Stromal cell of bone marrow (primary cell): ENCODE results near the gene IL23R.
"Not testable (repeated sequence)": the region's sequence is repeated elsewhere in the genome, so short reads cannot be mapped to it uniquely, and the experiment has no call there.

ENCODE experiments used
- DNase-seq: peaks from one replicate; pipeline ENCODE4 v3.0.0-alpha.2; 2012; ENCODE audit warnings: low read depth

IL23R gene

GRCh38 chr1:67192902-67193301, 26.6 kb downstream of the IL23R start:
- DNase-seq, result no peak

GRCh38 chr1:67193704-67194103, 27.4 kb downstream of the IL23R start:
- no peak for DNase-seq

DNA sequence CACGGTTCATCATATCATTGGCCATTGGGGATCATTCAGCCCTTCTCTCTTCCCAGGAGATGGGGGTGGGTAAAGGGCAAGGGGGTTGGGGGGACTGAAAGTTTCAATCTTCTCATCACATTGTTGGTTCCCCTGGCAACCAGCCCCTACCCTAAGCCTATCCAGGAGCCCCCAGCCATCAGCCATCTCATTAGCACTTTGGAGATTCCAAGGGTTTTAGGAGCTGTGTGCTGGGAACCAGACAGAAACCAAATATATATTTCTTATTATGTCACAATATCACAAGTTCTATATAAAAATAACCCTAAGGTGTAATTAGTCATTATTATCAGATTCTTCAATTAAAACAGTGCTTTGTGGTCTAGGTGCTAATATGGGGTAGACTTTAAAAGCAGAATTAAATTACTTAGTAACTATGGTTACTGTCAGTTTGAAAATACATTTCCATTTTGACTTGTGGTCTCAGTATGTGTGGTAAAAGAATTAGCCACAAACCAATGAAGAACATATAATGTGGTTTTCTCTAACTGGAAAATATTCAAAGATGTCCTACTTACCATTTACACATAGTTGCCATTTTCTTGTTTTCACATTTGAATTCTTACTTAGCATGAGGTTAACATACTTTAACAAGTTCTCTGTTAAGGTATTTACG, 28.1 kb downstream of the IL23R start:
- no peak for DNase-seq

- DNase-seq, result no peak
Observed at GRCh38 chr1:67200755-67201154, 34.5 kb downstream of the IL23R start.

DNA sequence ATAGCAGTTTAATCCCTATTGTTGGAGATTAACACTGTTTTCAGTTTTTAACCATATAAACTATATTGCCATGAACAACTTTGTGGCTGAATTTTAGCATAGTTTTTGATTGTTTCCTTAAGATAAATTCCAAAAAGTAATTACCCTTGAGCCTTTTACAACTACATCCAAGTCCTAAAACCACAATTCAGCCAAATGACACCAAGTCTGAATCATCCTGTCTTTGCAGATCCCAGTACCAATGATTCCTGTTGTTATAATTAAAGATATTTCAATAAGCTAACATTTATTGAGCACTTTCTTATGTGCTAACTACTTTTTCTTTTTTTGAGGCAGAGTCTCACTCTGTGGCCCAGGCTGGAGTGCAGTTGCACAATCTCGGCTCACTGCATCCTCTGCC, 35.6 kb downstream of the IL23R start:
- no peak for DNase-seq

GRCh38 chr1:67204298-67204980, 38.2 kb downstream of the IL23R start:
- DNase-seq, result no peak

- DNase-seq, result not testable (repeated sequence)
Observed at GRCh38 chr1:67207398-67207797, 41.1 kb downstream of the IL23R start.

DNA sequence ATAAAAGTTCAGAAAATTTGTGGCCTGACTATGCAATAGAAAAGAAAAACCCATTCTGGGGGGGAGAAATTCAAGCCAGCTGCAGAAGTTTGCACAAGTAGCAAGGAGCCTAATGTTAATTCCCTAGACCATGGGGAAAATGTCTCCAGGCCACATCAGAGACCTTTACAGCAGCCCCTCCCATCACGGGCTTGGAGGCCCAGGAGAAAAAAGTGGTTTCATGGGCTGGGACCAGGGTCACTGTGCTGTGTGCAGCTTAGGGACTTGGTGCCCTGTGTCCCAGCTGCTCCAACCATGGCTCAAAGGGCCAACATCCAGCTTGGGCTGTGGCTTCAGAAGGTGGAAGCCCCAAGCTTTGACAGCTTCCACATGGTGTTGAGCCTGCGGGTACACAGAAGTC, 42.0 kb downstream of the IL23R start:
- no peak for DNase-seq

GRCh38 chr1:67209521-67209920, 43.3 kb downstream of the IL23R start:
- DNase-seq, result no peak

DNA sequence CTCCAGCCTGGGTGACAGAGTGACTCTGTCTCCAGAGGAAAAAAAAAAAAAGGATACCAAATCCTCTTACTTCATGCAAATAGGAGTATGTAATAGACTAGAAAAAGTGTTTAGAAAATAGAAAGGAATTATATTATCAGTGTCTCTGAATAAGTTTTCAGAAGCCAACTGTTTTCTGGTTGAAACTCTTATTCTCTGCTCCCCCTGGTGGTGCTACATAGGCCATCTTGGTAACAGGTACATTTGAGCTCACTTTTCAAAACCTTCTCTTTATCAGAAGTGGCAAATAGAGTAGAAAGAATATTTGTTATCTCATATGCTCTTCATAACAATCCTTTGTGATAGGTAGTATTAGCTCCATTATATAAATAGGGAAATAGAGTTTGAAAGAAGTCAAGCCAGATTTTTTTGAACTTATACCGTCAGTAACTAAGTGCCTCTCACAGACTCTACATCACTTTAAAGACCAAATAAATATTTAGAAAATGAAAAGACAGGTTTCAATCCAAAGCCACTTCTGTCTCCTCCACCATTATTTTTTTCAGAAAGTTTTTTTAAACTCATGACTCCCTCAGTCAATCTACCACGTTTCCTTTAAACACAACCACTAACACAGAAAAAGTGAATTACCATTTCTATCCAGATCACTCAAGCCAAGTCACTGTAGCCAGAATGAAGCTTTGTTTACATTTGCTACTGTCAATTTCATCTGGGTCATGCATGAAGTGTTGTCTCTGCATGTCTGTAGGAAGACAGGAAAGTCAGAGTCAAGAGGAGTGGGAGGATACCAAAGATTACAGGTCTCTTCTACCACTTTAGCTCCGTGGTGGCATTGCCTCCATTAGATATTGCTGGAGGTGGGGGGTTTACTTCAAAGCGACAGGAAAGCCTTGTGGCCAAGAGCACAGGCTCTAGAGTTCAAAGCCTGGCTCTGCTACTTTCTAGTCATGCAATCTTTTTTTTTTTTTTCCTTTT, 45.6 kb downstream of the IL23R start:
- DNase-seq, result no peak

DNA sequence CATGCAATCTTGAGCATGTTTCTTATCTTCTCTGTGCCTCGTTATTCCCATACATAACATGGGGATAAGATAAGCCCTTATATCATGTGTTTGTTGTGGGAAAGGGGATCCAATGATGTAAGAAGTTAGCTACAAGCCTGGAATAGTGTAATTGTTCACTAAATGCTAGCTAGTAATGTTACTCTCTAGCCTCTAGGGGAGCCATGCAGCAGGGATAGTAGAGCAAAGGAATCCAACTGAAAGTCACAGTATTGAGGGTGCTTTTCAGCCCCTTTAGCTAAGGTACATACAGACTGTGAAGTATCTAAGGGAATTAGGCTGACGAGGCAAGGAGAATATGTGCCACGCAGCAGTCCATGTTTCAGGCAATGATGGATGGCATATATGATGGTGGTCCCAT, 46.9 kb downstream of the IL23R start:
- DNase-seq, result no peak

GRCh38 chr1:67213948-67214347, 47.7 kb downstream of the IL23R start:
- no peak for DNase-seq

- no peak for DNase-seq
Observed at GRCh38 chr1:67214420-67215174, 48.3 kb downstream of the IL23R start.

- DNase-seq, result no peak
Observed at GRCh38 chr1:67216401-67216800, 50.1 kb downstream of the IL23R start.

- no peak for DNase-seq
Observed at GRCh38 chr1:67217417-67217816, 51.2 kb downstream of the IL23R start.

- no peak for DNase-seq
Observed at GRCh38 chr1:67217938-67218337, 51.7 kb downstream of the IL23R start.

DNA sequence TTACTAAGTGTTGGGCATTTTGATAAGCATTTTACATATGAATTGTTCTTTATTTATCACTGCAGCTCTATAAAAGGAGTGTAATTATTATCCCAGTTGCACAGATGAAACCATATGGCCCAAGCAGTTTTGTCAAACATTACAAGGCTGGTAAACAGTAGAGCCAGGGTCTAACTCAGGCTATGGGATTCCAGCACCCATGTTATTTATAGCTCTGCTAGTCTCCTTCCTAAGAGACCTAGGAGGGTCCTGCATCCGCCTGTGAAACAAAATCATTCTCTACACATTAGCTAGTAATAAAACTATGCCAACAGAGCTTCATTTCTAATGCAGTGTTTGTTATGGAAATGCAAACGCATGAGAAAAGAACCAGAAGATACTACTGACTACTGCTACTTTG, 58.6 kb downstream of the IL23R start:
- DNase-seq, result no peak

DNA sequence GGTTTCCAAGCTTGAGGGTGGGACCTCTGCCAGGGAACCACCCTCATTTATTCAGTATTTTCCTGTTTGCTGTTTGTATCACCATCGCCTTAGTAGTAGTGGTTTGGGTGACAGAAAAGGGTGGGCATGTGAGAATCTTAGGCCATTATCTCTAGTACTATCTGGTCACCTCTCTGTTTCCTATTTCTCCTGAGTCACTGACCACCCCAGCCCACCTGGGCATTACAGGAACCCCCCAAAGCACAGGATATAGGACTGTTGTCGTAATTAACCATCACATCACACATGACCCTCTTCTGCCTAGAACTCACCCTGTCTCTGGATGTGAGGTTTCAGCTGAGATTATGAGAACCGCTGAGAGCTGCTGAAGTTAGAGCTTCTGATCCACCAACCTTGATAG, 60.4 kb downstream of the IL23R start:
- DNase-seq, result no peak

- DNase-seq, result peak; percentile 67
Observed at GRCh38 chr1:67227196-67227595, 60.9 kb downstream of the IL23R start.

DNA sequence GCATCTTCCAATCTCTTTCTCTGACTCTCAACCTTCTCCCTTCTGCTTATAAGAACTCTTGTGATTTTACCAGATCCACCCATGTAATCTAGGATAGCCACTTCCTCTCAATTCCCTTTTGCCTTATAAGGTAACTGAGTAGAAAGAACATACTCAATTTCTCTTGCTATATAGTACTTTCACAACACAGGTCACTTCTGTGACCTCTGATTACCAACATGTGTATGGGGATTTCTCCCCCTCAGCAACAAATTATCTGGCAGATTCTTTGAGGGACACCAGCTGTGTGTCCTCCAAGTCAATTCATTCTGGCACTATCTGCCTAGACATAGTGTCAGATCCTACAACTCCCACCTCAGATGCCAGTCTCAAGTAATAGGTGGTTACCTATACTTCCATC, 62.5 kb downstream of the IL23R start:
- DNase-seq, result no peak

- no peak for DNase-seq
Observed at GRCh38 chr1:67230539-67230938, 64.3 kb downstream of the IL23R start.

DNA sequence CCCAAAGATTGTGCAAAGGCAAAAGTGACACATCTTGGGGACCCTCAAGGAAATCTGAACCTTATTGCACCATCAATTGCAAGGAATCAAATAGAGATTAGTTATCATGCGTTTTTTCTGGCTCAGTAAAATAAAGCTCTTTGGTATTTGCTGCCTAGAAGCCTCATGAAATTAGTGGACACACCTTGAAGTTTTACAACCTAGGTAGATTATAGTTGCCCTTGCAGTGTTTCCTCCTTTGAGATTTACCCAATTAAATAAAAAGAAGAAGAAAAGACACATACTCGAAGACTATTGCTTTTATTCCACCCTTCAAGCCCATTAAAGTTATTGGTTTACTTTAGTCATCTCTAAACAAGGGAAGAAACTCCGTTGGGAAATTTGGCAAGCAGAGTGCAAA, 70.0 kb downstream of the IL23R start:
- DNase-seq, result no peak
